SJCRH30 (cell line): Measurements from ENCODE around the gene GRIN2A. TPM values are rescaled to one million over a fixed set of nuclear protein-coding genes. Genes with fewer than 3 reads are reported as not detected.

ENCODE experiments used
- DNase-seq, 2 experiments: peaks; one replicate each; pipeline ENCODE4 v3.0.0-alpha.2; 2015 to 2020
- H3K27ac ChIP-seq: fragments of 250-450 bp; sonication (Bioruptor Pico); 2 replicates; pipeline ENCODE4 v1.5.1; 2020; ENCODE audit warnings: mild to moderate bottlenecking, moderate library complexity
- H3K27me3 ChIP-seq: fragments of 250-450 bp; sonication (Bioruptor Pico); 2 replicates; pipeline ENCODE4 v1.5.1; 2020; ENCODE audit warnings: mild to moderate bottlenecking, moderate library complexity
- H3K36me3 ChIP-seq: fragments of 250-450 bp; sonication (Bioruptor Pico); 2 replicates; pipeline ENCODE4 v1.5.1; 2020; ENCODE audit warnings: mild to moderate bottlenecking, moderate library complexity
- H3K4me1 ChIP-seq: fragments of 250-450 bp; sonication (Bioruptor Pico); 2 replicates; pipeline ENCODE4 v1.5.1; 2020; ENCODE audit warnings: mild to moderate bottlenecking, moderate library complexity
- H3K4me3 ChIP-seq: fragments of 250-450 bp; sonication (Bioruptor Pico); 2 replicates; pipeline ENCODE4 v1.5.1; 2020; ENCODE audit warnings: mild to moderate bottlenecking, moderate library complexity
- H3K9me3 ChIP-seq: fragments of 250-450 bp; sonication (Bioruptor Pico); replicated peaks from 2 replicates; pipeline ENCODE4 v1.5.1; 2020; ENCODE audit warnings: mild to moderate bottlenecking, moderate library complexity
- total RNA-seq: library from RNA; depleted of rRNA; stranded (reverse); fragments of >200 nt; shearing (Covaris generic); gene quantifications from 2 replicates; pipeline ENCODE4 v1.2.3, GENCODE V29; 2014

The GRIN2A gene
- total RNA-seq, 1 experiment from 2014 or later = 0.38 TPM

GRCh38 chr16:9816644-9817043 is 365.6 kb downstream of the GRIN2A start:
- no peaks in the 10 kb centered on the region for H3K4me1 ChIP-seq
- no peaks in the 10 kb centered on the region for H3K9me3 ChIP-seq
- peaks cover 8% of the 10 kb centered on the region for H3K27me3 ChIP-seq
- no peak for DNase-seq
- no peak overlapping the region for H3K4me3 ChIP-seq
- no peak overlapping the region for H3K27ac ChIP-seq
- H3K36me3 ChIP-seq = no peaks in the 10 kb centered on the region

- DNase-seq = no peak
- Histone ChIP-seq H3K4me1 (no peaks in the 10 kb centered on the region), H3K9me3 (no peaks in the 10 kb centered on the region), H3K27ac (no peak overlapping the region), H3K27me3 (peaks cover 3% of the 10 kb centered on the region; the same call in 1 of the 2 replicates), H3K36me3 (no peaks in the 10 kb centered on the region), H3K4me3 (no peak overlapping the region)
Observed at GRCh38 chr16:9813665-9814064, 368.6 kb downstream of the GRIN2A start.

GRCh38 chr16:9808210-9808609 is 374.0 kb downstream of the GRIN2A start:
- H3K36me3 ChIP-seq = no peaks in the 10 kb centered on the region
- H3K4me1 ChIP-seq = no peaks in the 10 kb centered on the region
- H3K27me3 ChIP-seq = no peaks in the 10 kb centered on the region
- H3K4me3 ChIP-seq = no peak overlapping the region
- no peaks in the 10 kb centered on the region for H3K9me3 ChIP-seq
- H3K27ac ChIP-seq = no peak overlapping the region
- no peak for DNase-seq

GRCh38 chr16:9807302-9807701 is 374.9 kb downstream of the GRIN2A start:
- Histone ChIP-seq H3K27ac (no peak overlapping the region), H3K4me1 (no peaks in the 10 kb centered on the region), H3K27me3 (no peaks in the 10 kb centered on the region), H3K36me3 (no peaks in the 10 kb centered on the region), H3K4me3 (no peak overlapping the region), H3K9me3 (no peaks in the 10 kb centered on the region)
- no peak for DNase-seq

GRCh38 chr16:9805109-9805508 is 377.1 kb downstream of the GRIN2A start:
- no peak overlapping the region for H3K27ac ChIP-seq

GRCh38 chr16:9802160-9802559 is 380.1 kb downstream of the GRIN2A start:
- Histone ChIP-seq H3K27me3 (no peaks in the 10 kb centered on the region), H3K27ac (no peak overlapping the region), H3K9me3 (no peaks in the 10 kb centered on the region), H3K36me3 (no peaks in the 10 kb centered on the region), H3K4me3 (no peak overlapping the region), H3K4me1 (no peaks in the 10 kb centered on the region)
- DNase-seq = no peak

More at GRCh38 chr16:9805109-9805508, 377.1 kb downstream of the GRIN2A start:
- DNase-seq = no peak
- H3K27me3 ChIP-seq = no peaks in the 10 kb centered on the region
- no peaks in the 10 kb centered on the region for H3K36me3 ChIP-seq
- no peaks in the 10 kb centered on the region for H3K9me3 ChIP-seq
- no peak overlapping the region for H3K4me3 ChIP-seq
- no peaks in the 10 kb centered on the region for H3K4me1 ChIP-seq

- Histone ChIP-seq H3K4me3 (no peak overlapping the region), H3K4me1 (no peaks in the 10 kb centered on the region), H3K27ac (no peak overlapping the region), H3K9me3 (no peaks in the 10 kb centered on the region), H3K36me3 (no peaks in the 10 kb centered on the region), H3K27me3 (no peaks in the 10 kb centered on the region)
- no peak for DNase-seq
Observed at GRCh38 chr16:9801651-9802050, 380.6 kb downstream of the GRIN2A start.

GRCh38 chr16:9800186-9800738 is 382.0 kb downstream of the GRIN2A start:
- Histone ChIP-seq H3K36me3 (no peaks in the 10 kb centered on the region), H3K4me1 (no peaks in the 10 kb centered on the region), H3K27ac (no peak overlapping the region), H3K9me3 (no peaks in the 10 kb centered on the region), H3K27me3 (no peaks in the 10 kb centered on the region), H3K4me3 (no peak overlapping the region)
- no peak for DNase-seq

GRCh38 chr16:9798952-9799580 is 383.2 kb downstream of the GRIN2A start:
- Histone ChIP-seq H3K27me3 (no peaks in the 10 kb centered on the region), H3K4me1 (no peaks in the 10 kb centered on the region), H3K27ac (no peak overlapping the region), H3K9me3 (no peaks in the 10 kb centered on the region), H3K4me3 (no peak overlapping the region), H3K36me3 (no peaks in the 10 kb centered on the region)
- DNase-seq = no peak

GRCh38 chr16:9798474-9798873 is 383.8 kb downstream of the GRIN2A start:
- DNase-seq = no peak
- Histone ChIP-seq H3K4me1 (no peaks in the 10 kb centered on the region), H3K27me3 (no peaks in the 10 kb centered on the region), H3K9me3 (no peaks in the 10 kb centered on the region), H3K27ac (no peak overlapping the region), H3K4me3 (no peak overlapping the region), H3K36me3 (no peaks in the 10 kb centered on the region)

- Histone ChIP-seq H3K27ac (no peak overlapping the region), H3K36me3 (no peaks in the 10 kb centered on the region), H3K27me3 (no peaks in the 10 kb centered on the region), H3K4me1 (no peaks in the 10 kb centered on the region), H3K9me3 (no peaks in the 10 kb centered on the region), H3K4me3 (no peak overlapping the region)
- no peak for DNase-seq
Observed at GRCh38 chr16:9797306-9797705, 384.9 kb downstream of the GRIN2A start.

GRCh38 chr16:9793623-9794022 is 388.6 kb downstream of the GRIN2A start:
- Histone ChIP-seq H3K9me3 (no peaks in the 10 kb centered on the region), H3K36me3 (no peaks in the 10 kb centered on the region), H3K4me3 (no peak overlapping the region), H3K27me3 (no peaks in the 10 kb centered on the region), H3K27ac (no peak overlapping the region), H3K4me1 (no peaks in the 10 kb centered on the region)
- no peak for DNase-seq

GRCh38 chr16:9791556-9791955 is 390.7 kb downstream of the GRIN2A start:
- Histone ChIP-seq H3K27me3 (no peaks in the 10 kb centered on the region), H3K36me3 (no peaks in the 10 kb centered on the region)

GRCh38 chr16:9790199-9790598 is 392.0 kb downstream of the GRIN2A start:
- H3K4me1 ChIP-seq = no peaks in the 10 kb centered on the region
- no peaks in the 10 kb centered on the region for H3K9me3 ChIP-seq
- no peak overlapping the region for H3K4me3 ChIP-seq
- H3K27me3 ChIP-seq = no peaks in the 10 kb centered on the region
- H3K36me3 ChIP-seq = no peaks in the 10 kb centered on the region
- H3K27ac ChIP-seq = no peak overlapping the region
- no peak for DNase-seq

More at GRCh38 chr16:9791556-9791955, 390.7 kb downstream of the GRIN2A start:
- no peak for DNase-seq
- H3K4me1 ChIP-seq = no peaks in the 10 kb centered on the region
- no peaks in the 10 kb centered on the region for H3K9me3 ChIP-seq
- no peak overlapping the region for H3K4me3 ChIP-seq
- no peak overlapping the region for H3K27ac ChIP-seq

- Histone ChIP-seq H3K4me1 (no peaks in the 10 kb centered on the region), H3K9me3 (no peaks in the 10 kb centered on the region), H3K27me3 (no peaks in the 10 kb centered on the region), H3K4me3 (no peak overlapping the region), H3K27ac (no peak overlapping the region), H3K36me3 (no peaks in the 10 kb centered on the region)
- DNase-seq = no peak
Observed at GRCh38 chr16:9787717-9788116, 394.5 kb downstream of the GRIN2A start.

GRCh38 chr16:9780831-9781230 is 401.4 kb downstream of the GRIN2A start:
- Histone ChIP-seq H3K36me3 (no peaks in the 10 kb centered on the region), H3K9me3 (no peaks in the 10 kb centered on the region), H3K27me3 (no peaks in the 10 kb centered on the region), H3K4me3 (no peak overlapping the region), H3K27ac (no peak overlapping the region), H3K4me1 (no peaks in the 10 kb centered on the region)
- no peak for DNase-seq
